Measurements from ENCODE around the gene REC8. TPM values are rescaled to one million over a fixed set of nuclear protein-coding genes. Genes with fewer than 3 reads are reported as not detected.

REC8 gene
- total RNA-seq, 1 experiment from 2014 or later, result 6.5 TPM

GRCh38 chr14:24138396-24139271, 33.2 kb upstream of the REC8 start:
- Histone ChIP-seq H3K27ac (no peak overlapping the region), H3K36me3 (ENCODE audit: low read depth) (no peaks in the 10 kb centered on the region), H3K4me3 (no peak overlapping the region), H3K4me1 (replicated peaks; ENCODE audit: insufficient read depth) (peaks cover 20% of the 10 kb centered on the region), H3K4me2 (peak overlapping the region; percentile 85; the same call in 1 of the 2 replicates), H2AFZ (no peak overlapping the region), H3K9me3 (ENCODE audit: insufficient read depth, low read depth) (no peaks in the 10 kb centered on the region), H3K27me3 (ENCODE audit: insufficient read depth, low read depth) (no peaks in the 10 kb centered on the region), H4K20me1 (ENCODE audit: insufficient read depth) (no peaks in the 10 kb centered on the region), H3F3A (ENCODE audit: insufficient read depth, low read depth) (peaks cover 14% of the 10 kb centered on the region), H3K79me2 (ENCODE audit: low read depth) (peaks cover 21% of the 10 kb centered on the region), H3K9me2 (ENCODE audit: insufficient read depth) (no peaks in the 10 kb centered on the region)
- CTCF ChIA-PET, result no interaction called here
- no peak for DNase-seq
- intact Hi-C loops (cut with micrococcal nuclease; ENCODE audit: unreplicated experiment), result no loop called here
- TF ChIP-seq CTCF (conservative IDR thresholded peaks at IDR 0.05) (no peak), EZH2 (IDR thresholded peaks at IDR 0.05; ENCODE audit: low read depth) (no peak)
- POLR2A ChIA-PET (ENCODE audit: unreplicated experiment), result no interaction called here
- no TSS peak for BruUV-seq (replicated peaks)

- Histone ChIP-seq H3K27me3 (ENCODE audit: insufficient read depth, low read depth) (no peaks in the 10 kb centered on the region), H4K20me1 (ENCODE audit: insufficient read depth) (no peaks in the 10 kb centered on the region), H3K27ac (no peak overlapping the region), H3K4me2 (peak overlapping the region; percentile 85), H3K36me3 (ENCODE audit: low read depth) (no peaks in the 10 kb centered on the region), H3K9me3 (ENCODE audit: insufficient read depth, low read depth) (no peaks in the 10 kb centered on the region), H3K9me2 (ENCODE audit: insufficient read depth) (no peaks in the 10 kb centered on the region), H3K4me3 (peak overlapping the region; percentile 74; the same call in 1 of the 2 replicates), H2AFZ (no peak overlapping the region), H3F3A (ENCODE audit: insufficient read depth, low read depth) (peaks cover 14% of the 10 kb centered on the region), H3K4me1 (replicated peaks; ENCODE audit: insufficient read depth) (peaks cover 20% of the 10 kb centered on the region), H3K79me2 (ENCODE audit: low read depth) (peaks cover 21% of the 10 kb centered on the region)
- CTCF ChIA-PET, result no interaction called here
- no TSS peak for BruUV-seq (replicated peaks)
- TF ChIP-seq CTCF (conservative IDR thresholded peaks at IDR 0.05) (no peak), EZH2 (IDR thresholded peaks at IDR 0.05; ENCODE audit: low read depth) (no peak)
- DNase-seq, result no peak
- intact Hi-C loops (cut with micrococcal nuclease; ENCODE audit: unreplicated experiment), result no loop called here
- POLR2A ChIA-PET (ENCODE audit: unreplicated experiment), result no interaction called here
These were observed 32.5 kb upstream of the REC8 start for GRCh38 chr14:24139272-24139934.

GRCh38 chr14:24141097-24141880, 30.6 kb upstream of the REC8 start, which contains the start of gene EMC9:
Gene EMC9, minus strand, starts transcription at chr14:24141591. Its CDS starts 287 bp downstream, at chr14:24141304.
- ChIA-PET POLR2A (ENCODE audit: unreplicated experiment) (interaction anchor here (0.6 to 0.9 kb wide), 3 partner anchors 20 to 589 kb away, joined by 3 to 14 read pairs (median 5); partner anchors contain the start of gene IRF9), CTCF (interaction anchor here (0.7 kb wide), 2 partner anchors 12 to 20 kb away, joined by 3 read pairs; no protein-coding TSS in a partner anchor)
- Histone ChIP-seq H4K20me1 (ENCODE audit: insufficient read depth) (no peaks in the 10 kb centered on the region), H2AFZ (peak within 1 kb of the TSS; percentile 70), H3K4me1 (replicated peaks; ENCODE audit: insufficient read depth) (peaks cover 23% of the 10 kb centered on the region), H3K36me3 (ENCODE audit: low read depth) (no peaks in the 10 kb centered on the region), H3K27ac (peak within 1 kb of the TSS; percentile 38), H3F3A (ENCODE audit: insufficient read depth, low read depth) (peaks cover 7% of the 10 kb centered on the region), H3K4me2 (peak within 1 kb of the TSS; percentile 85), H3K4me3 (peak within 1 kb of the TSS; percentile 74), H3K79me2 (ENCODE audit: low read depth) (peaks cover 38% of the 10 kb centered on the region), H3K9me2 (ENCODE audit: insufficient read depth) (no peaks in the 10 kb centered on the region), H3K9me3 (ENCODE audit: insufficient read depth, low read depth) (no peaks in the 10 kb centered on the region), H3K27me3 (ENCODE audit: insufficient read depth, low read depth) (no peaks in the 10 kb centered on the region)
- DNase-seq, result peak; percentile 88 to 91
- TF ChIP-seq CTCF (conservative IDR thresholded peaks at IDR 0.05) (no peak), EZH2 (IDR thresholded peaks at IDR 0.05; ENCODE audit: low read depth) (no peak)
- intact Hi-C loops (cut with micrococcal nuclease; ENCODE audit: unreplicated experiment), result no loop called here
- TSS peak; percentile 18 for BruUV-seq (replicated peaks)
